Activated CD4-positive, alpha-beta memory T cell treated with anti-CD3 and anti-CD28 coated beads for 36 hours (primary cell): ENCODE results near the gene CFAP58. TPM values are rescaled to one million over a fixed set of nuclear protein-coding genes. Genes with fewer than 3 reads are reported as not detected.

ENCODE experiments used
- CTCF ChIA-PET: fragments of 350-600 bp; sonication (Branson Sonifier 250); formaldehyde crosslinking; loops from one replicate; lab custom pipeline; 2021; ENCODE audit warnings: antibody characterized with exemption, inconsistent platforms; lab: Charles Lee
- POLR2A ChIA-PET: fragments of 350-600 bp; sonication (Branson Sonifier 250); formaldehyde crosslinking; loops from one replicate; lab custom pipeline; 2021; ENCODE audit warnings: antibody characterized with exemption; lab: Charles Lee
- DNase-seq: peaks from one replicate; pipeline ENCODE4 v3.0.0-alpha.2; 2020
- H3K27ac Mint-ChIP-seq: one replicate; pipeline ENCODE4 v1.8.0; 2021; ENCODE audit warnings: mixed read lengths
- H3K27me3 Mint-ChIP-seq: one replicate; pipeline ENCODE4 v1.8.0; 2021; ENCODE audit warnings: mixed read lengths
- H3K36me3 Mint-ChIP-seq: one replicate; pipeline ENCODE4 v1.8.0; 2021; ENCODE audit warnings: mixed read lengths
- H3K4me1 Mint-ChIP-seq: one replicate; pipeline ENCODE4 v1.8.0; 2021; ENCODE audit warnings: low read depth, mixed read lengths
- H3K4me3 Mint-ChIP-seq: one replicate; pipeline ENCODE4 v1.8.0; 2021; ENCODE audit warnings: mild to moderate bottlenecking, mixed read lengths
- H3K9me3 Mint-ChIP-seq: one replicate; pipeline ENCODE4 v1.8.0; 2021; ENCODE audit warnings: mixed read lengths
- intact Hi-C: fragments of 100-400 bp; cut with micrococcal nuclease; formaldehyde crosslinking; loops from one replicate; pipeline ENCODE4 v1.15.1; 2023
- total RNA-seq, 2 experiments: library from RNA; stranded (reverse); gene quantifications; one replicate each; pipeline ENCODE4 v1.2.3, GENCODE V29; 2021

CFAP58 gene
- total RNA-seq, 2 experiments from 2014 or later = 0.31 to 0.88 TPM

DNA sequence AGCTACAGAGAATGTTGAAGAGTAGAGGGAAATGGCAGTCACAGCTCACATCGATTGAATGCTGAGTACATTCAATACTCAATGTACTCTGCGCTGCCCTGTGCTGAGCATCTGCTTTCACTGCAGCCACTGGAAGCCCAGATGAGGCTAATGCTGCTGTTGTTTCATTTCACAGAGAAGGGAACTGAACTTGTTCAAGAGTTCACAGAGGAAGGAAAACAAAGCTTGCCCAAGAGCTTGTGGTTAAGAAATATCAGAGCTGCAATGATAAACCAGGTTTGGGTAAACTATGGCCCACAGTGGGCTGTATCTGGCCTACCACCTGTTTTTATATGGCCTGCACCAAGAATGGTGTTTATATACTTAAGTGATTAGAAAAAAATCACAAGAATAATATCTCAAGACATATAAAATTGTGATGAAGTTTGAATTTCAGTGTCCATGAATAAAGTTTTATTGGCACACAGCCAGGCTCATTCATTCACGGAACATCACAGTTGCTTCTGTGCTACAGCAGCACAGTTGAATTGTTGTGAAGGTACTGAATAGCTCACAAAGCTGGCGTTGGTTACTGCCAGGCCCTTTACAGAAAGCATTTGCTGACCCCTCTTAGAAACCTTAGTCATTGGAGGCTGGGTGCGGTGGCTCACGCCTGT lies 64.1 kb downstream of the CFAP58 start:
- Mint-ChIP-seq H3K27ac (no peak overlapping the region), H3K4me1 (no peaks in the 10 kb centered on the region), H3K4me3 (no peak overlapping the region), H3K9me3 (no peaks in the 10 kb centered on the region), H3K27me3 (peaks cover 8% of the 10 kb centered on the region), H3K36me3 (no peaks in the 10 kb centered on the region)
- ChIA-PET POLR2A (no interaction called here), CTCF (interaction anchor here (0.7 to 1.4 kb wide), 2 partner anchors 11 to 22 kb away, joined by 3 read pairs; no protein-coding TSS in a partner anchor)
- intact Hi-C loops = no loop called here
- no peak for DNase-seq

DNA sequence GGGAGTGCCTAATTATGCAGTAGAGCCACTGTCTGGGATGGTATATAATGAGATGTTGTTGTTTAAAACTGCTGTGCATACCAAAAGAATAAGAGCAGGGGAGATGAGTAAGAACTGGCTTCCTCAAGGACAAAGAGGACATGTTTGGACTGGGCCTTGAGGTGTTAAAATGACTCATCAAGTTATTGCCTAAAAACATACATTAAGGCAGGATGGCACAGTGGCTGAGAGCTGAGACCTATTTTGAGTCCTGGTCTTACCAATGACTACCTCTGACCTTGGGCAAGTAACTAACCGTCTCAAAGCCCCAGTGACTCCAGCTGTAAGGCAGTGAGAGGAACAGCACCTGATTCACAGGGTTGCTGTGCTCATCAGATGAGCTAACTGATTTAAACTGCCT lies 71.1 kb downstream of the CFAP58 start:
- Mint-ChIP-seq H3K4me1 (no peaks in the 10 kb centered on the region), H3K27ac (no peak overlapping the region), H3K9me3 (no peaks in the 10 kb centered on the region), H3K27me3 (peaks cover 2% of the 10 kb centered on the region), H3K36me3 (no peaks in the 10 kb centered on the region), H3K4me3 (no peak overlapping the region)
- DNase-seq = peak; percentile 15
- ChIA-PET POLR2A (no interaction called here), CTCF (interaction anchor here (1.1 kb wide), 1 partner anchor 150 kb away, joined by 3 read pairs; no protein-coding TSS in a partner anchor)
- intact Hi-C loops = no loop called here

DNA sequence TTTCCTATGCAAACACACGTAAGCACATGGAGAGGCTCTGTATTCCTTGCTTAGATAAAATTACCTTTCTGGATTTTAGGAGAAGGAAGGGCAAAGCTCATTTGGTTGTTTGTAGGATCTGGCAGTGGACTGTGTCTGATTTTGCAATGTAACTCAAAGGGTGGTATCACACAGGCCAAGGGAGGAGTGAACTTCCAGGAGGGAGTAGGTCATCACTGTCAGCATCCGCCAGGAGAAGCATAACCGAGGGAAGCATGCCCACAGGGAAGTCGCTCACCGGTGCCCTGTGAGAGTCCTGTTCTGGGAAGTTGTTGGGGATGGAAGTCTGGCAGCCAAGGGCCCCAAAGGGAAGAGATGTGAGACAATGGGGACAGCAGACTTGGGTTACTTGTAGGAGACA lies 74.4 kb downstream of the CFAP58 start:
- Mint-ChIP-seq H3K36me3 (no peaks in the 10 kb centered on the region), H3K27ac (no peak overlapping the region), H3K4me3 (no peak overlapping the region), H3K27me3 (peaks cover 9% of the 10 kb centered on the region), H3K4me1 (no peaks in the 10 kb centered on the region), H3K9me3 (no peaks in the 10 kb centered on the region)
- intact Hi-C loops = no loop called here
- ChIA-PET POLR2A (no interaction called here), CTCF (no interaction called here)
- DNase-seq = no peak

DNA sequence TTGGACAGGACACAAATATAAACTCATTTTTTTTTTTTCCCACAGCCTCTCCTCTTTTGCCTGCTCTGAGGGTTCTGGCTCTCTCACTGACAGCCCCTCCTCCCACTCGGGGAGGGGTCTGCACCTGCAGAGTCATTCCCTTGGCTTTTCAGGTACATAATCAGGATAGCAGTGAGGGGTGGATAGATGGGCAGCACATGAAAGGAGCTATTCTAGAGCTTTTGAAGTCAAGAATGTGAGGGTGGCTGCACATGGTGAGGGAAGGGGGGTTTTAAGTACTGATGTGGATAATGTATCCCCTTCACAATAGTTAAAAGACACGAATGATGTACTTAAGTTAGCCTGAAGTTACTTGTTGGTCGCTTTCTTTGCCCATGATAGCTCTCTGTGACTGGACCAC lies 76.2 kb downstream of the CFAP58 start:
- POLR2A ChIA-PET = no interaction called here
- Mint-ChIP-seq H3K36me3 (no peaks in the 10 kb centered on the region), H3K27me3 (peaks cover 7% of the 10 kb centered on the region), H3K9me3 (no peaks in the 10 kb centered on the region), H3K4me3 (no peak overlapping the region), H3K4me1 (no peaks in the 10 kb centered on the region), H3K27ac (no peak overlapping the region)
- intact Hi-C loops = no loop called here
- DNase-seq = no peak
- CTCF ChIA-PET = no interaction called here

DNA sequence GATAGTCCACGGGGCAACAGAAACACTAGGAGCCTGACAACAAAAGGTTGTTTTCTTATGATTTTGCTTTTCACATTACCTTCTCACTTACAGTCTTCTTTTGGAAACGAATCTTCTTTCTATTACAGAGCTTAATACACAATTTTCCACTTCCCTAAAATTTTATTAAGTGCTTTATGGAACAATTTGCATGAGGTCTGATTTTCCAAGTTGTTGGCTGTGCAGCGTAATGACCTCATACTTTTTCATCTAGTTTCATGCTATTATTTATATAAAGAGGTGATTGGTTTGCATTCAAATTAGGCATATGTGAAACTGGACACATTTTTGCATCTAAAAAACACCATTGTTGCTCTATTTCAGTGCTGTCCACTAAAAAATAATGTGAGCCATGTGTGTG lies 76.7 kb downstream of the CFAP58 start:
- Mint-ChIP-seq H3K27me3 (peaks cover 7% of the 10 kb centered on the region), H3K4me3 (no peak overlapping the region), H3K4me1 (no peaks in the 10 kb centered on the region), H3K36me3 (no peaks in the 10 kb centered on the region), H3K27ac (no peak overlapping the region), H3K9me3 (no peaks in the 10 kb centered on the region)
- POLR2A ChIA-PET = no interaction called here
- DNase-seq = no peak
- CTCF ChIA-PET = no interaction called here
- intact Hi-C loops = no loop called here

DNA sequence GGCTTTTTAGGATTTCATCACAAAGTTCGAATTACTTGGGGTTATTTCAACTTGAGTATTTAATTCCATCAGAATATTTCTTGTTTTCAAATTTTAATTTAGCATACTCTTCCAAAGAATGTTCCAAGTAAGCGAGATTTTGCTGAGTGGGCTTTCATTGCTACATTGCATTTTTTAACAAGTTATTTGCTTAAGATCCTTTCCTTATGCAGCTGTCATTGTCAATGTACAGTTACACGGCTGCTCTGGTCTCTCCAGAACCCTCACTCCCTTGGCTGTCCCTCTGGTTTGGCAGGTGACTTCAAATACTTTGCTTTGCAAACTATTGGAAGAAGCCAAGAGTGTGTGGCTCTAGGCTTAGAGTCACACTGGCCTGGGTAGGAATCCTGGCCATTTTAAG lies 80.0 kb downstream of the CFAP58 start:
- POLR2A ChIA-PET = no interaction called here
- CTCF ChIA-PET = no interaction called here
- Mint-ChIP-seq H3K4me1 (no peaks in the 10 kb centered on the region), H3K36me3 (no peaks in the 10 kb centered on the region), H3K27me3 (peaks cover 9% of the 10 kb centered on the region), H3K27ac (no peak overlapping the region), H3K4me3 (no peak overlapping the region), H3K9me3 (no peaks in the 10 kb centered on the region)
- intact Hi-C loops = no loop called here
- DNase-seq = no peak

DNA sequence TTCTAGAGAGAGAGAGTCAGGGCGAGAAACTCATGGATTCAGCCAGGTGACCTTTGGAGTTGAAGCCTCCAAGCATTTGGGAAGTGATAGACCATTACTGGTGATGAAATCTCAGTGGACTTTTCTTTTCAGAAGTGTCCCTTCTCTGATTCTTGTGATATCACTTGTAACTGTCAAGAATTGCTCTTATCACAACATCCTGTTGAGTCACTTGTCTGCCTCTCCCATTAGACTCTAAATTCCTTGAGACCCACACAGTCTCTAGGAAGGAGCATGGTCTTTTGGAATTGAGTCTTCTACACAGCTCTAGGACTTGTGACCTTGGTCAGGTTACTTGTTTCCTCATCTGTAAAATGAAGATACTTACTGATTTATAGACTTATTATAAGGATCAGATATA lies 81.0 kb downstream of the CFAP58 start:
- H3K36me3 Mint-ChIP-seq = no peaks in the 10 kb centered on the region
- H3K27ac Mint-ChIP-seq = no peak overlapping the region
- ChIA-PET CTCF (no interaction called here), POLR2A (no interaction called here)
- no peak overlapping the region for H3K4me3 Mint-ChIP-seq
- intact Hi-C loops = no loop called here
- H3K4me1 Mint-ChIP-seq = no peaks in the 10 kb centered on the region
- H3K27me3 Mint-ChIP-seq = peaks cover 10% of the 10 kb centered on the region
- H3K9me3 Mint-ChIP-seq = no peaks in the 10 kb centered on the region
- no peak for DNase-seq

DNA sequence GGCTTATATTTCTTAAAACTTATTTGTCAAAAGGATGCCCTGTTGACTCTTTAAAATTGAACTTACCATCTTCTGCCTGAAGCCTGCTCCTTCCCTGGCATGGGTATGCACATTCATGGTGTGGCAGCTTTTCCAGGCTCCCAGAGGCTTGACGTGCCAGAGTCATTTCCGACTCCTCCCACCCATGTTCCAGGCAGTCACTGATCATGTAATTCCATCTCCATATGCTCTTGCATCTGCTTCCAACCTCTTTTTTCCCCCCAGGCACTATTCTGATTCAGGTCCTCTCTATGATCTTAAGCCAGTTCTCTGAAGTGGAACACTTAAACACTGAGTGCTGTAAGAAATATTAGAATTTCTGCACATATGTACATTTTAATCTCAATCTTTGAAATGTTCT lies 82.2 kb downstream of the CFAP58 start:
- ChIA-PET POLR2A (no interaction called here), CTCF (no interaction called here)
- no peaks in the 10 kb centered on the region for H3K36me3 Mint-ChIP-seq
- H3K4me1 Mint-ChIP-seq = no peaks in the 10 kb centered on the region
- no peaks in the 10 kb centered on the region for H3K9me3 Mint-ChIP-seq
- DNase-seq = no peak
- H3K27me3 Mint-ChIP-seq = peaks cover 8% of the 10 kb centered on the region
- H3K4me3 Mint-ChIP-seq = no peak overlapping the region
- intact Hi-C loops = no loop called here
- H3K27ac Mint-ChIP-seq = no peak overlapping the region

DNA sequence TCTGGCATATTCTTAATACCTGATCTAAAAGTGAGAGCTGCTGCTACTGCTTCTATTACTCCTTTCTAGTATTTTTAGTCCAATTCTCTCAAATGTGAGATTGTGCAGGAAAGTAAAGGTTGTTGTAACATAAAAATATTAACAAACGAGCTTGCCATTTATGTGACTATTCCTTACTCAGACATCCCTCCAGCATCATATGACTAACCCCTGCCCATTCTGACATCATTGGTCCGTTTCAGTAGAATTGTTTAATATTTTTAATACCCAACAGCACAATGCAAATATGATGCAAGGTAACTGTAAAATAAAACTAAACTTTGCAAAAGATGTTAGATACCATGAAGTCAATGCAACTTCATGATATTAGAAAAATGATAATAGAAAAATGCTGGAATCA lies 83.6 kb downstream of the CFAP58 start:
- Mint-ChIP-seq H3K4me1 (no peaks in the 10 kb centered on the region), H3K27me3 (peaks cover 8% of the 10 kb centered on the region), H3K9me3 (no peaks in the 10 kb centered on the region), H3K36me3 (no peaks in the 10 kb centered on the region), H3K4me3 (no peak overlapping the region), H3K27ac (no peak overlapping the region)
- ChIA-PET POLR2A (no interaction called here), CTCF (no interaction called here)
- intact Hi-C loops = no loop called here
- no peak for DNase-seq

DNA sequence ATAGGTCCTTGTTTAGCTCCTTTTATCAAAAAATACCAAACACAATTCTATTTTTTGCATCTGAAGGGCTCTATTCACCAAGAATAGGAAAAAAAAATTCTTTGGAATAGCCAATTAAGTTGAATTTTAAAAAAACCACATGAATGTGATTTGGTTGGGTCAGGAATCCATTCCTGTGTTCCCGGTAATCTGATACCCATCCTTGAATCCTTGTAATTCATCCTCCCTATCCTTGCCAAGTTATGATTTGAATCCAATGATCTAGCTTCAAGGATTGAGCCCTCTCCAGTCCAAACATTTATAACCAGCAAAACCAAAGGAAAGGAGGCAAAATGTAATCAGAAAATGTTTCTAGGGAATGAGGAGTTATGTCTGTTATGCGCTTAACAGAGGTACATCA lies 86.6 kb downstream of the CFAP58 start:
- no peak for DNase-seq
- Mint-ChIP-seq H3K27ac (no peak overlapping the region), H3K9me3 (no peaks in the 10 kb centered on the region), H3K4me3 (no peak overlapping the region), H3K4me1 (no peaks in the 10 kb centered on the region), H3K27me3 (peaks cover 8% of the 10 kb centered on the region), H3K36me3 (no peaks in the 10 kb centered on the region)
- ChIA-PET CTCF (no interaction called here), POLR2A (no interaction called here)
- intact Hi-C loops = no loop called here

DNA sequence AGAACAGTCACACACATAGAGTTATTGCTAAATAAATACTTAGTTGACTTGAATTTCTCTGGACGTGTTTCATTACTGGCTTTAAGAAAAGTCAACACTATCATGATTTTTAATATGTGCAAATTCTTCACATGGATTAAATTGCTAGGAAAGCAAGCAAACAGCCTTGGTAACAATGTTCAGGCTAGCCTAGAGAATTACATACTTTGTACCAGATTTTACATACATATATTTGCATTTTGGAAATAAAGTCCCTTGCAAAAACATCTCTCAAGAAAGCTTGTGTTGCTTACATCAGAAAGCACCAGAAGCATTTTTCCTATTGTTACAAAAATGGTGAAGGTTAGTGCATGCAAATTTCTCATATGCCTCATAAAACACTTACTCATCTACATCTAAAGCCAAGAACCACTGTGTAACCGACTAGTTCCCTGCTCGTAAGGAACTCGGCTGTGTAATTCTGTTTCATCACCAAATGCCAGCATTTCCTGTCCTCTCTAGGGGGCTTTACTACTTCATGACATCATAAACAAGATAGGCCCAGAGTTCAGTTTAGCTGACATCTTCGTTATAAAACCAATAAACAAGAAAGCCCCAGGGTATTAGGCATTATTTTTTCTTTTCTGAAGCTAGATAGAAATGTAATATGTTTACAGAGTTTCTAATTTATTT lies 87.8 kb downstream of the CFAP58 start:
- POLR2A ChIA-PET = no interaction called here
- Mint-ChIP-seq H3K27ac (no peak overlapping the region), H3K4me1 (no peaks in the 10 kb centered on the region), H3K4me3 (no peak overlapping the region), H3K27me3 (peaks cover 7% of the 10 kb centered on the region), H3K36me3 (no peaks in the 10 kb centered on the region), H3K9me3 (no peaks in the 10 kb centered on the region)
- CTCF ChIA-PET = interaction anchor here (1.1 kb wide), 1 partner anchor 136 kb away, joined by 3 read pairs; no protein-coding TSS in a partner anchor
- intact Hi-C loops = no loop called here
- no peak for DNase-seq

DNA sequence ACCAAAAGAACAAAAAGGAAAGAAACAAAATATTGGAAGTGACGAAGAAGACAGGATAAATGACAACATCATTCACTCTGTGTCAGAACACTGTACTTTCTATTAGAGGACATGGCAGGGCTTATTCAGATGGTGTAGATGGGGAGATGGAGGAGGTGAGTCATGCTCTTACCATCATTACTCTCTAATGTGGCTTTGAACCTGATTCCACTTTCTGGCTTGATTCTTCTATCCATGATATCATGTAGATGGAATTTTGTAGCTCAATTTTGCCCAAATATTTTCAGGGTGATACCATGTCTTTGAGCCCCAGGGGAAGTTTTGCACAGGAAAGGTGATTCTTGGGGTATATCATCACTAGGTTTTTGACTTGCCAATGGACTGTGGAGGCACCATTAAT lies 91.7 kb downstream of the CFAP58 start:
- ChIA-PET CTCF (no interaction called here), POLR2A (no interaction called here)
- Mint-ChIP-seq H3K4me1 (no peaks in the 10 kb centered on the region), H3K27me3 (peaks cover 18% of the 10 kb centered on the region), H3K36me3 (no peaks in the 10 kb centered on the region), H3K27ac (no peak overlapping the region), H3K4me3 (no peak overlapping the region), H3K9me3 (no peaks in the 10 kb centered on the region)
- intact Hi-C loops = no loop called here
- DNase-seq = no peak

DNA sequence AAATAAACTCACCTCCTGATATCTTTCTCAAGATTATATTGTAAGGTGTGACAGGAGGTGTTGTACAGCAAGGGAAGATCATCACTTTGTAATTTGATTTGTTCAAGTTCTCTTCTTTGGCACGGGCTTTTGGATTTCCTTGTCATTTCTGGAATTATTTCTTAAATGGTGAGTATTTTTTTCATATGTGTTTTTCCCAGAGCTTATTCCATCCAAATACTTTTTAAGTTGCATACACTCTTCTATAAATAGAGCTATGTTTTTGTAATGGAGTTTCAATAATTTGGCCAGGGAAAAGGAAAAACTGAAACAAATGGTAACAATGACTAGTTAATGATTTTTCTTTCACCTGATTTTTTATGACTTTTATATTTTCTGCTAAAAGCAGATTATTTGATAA lies 92.5 kb downstream of the CFAP58 start:
- H3K9me3 Mint-ChIP-seq = no peaks in the 10 kb centered on the region
- H3K36me3 Mint-ChIP-seq = no peaks in the 10 kb centered on the region
- no peak for DNase-seq
- POLR2A ChIA-PET = no interaction called here
- intact Hi-C loops = no loop called here
- H3K4me1 Mint-ChIP-seq = no peaks in the 10 kb centered on the region
- no peak overlapping the region for H3K4me3 Mint-ChIP-seq
- no peak overlapping the region for H3K27ac Mint-ChIP-seq
- peaks cover 23% of the 10 kb centered on the region for H3K27me3 Mint-ChIP-seq
- CTCF ChIA-PET = no interaction called here
